PC-9 (cell line): Measurements from ENCODE around the gene MAP3K4.

Experiments used
- CTCF ChIP-seq: fragments of 200-600 bp; sonication (generic); conservative IDR thresholded peaks from 2 replicates; pipeline ENCODE4 v1.6.1; 2017; ENCODE audit warnings: mixed run types, antibody characterized with exemption, mild to moderate bottlenecking, moderate library complexity
- EZH2 ChIP-seq: fragments of 200-600 bp; sonication (generic); IDR thresholded peaks from 2 replicates; pipeline ENCODE4 v1.8.0; 2017; ENCODE audit warnings: antibody characterized with exemption, low read depth

GRCh38 chr6:161079566-161080262, 88.1 kb downstream of the MAP3K4 start:
- TF ChIP-seq CTCF, result no peak
- no peak for TF ChIP-seq EZH2
